Fibroblast of mammary gland (primary cell): Measurements from ENCODE around the gene WNT8B.

Source experiments
- DNase-seq: peaks from one replicate; pipeline ENCODE4 v3.0.0-alpha.2; 2010; ENCODE audit warnings: low read depth
- H3K4me3 ChIP-seq: 2 replicates; pipeline ENCODE4 v1.5.1; 2011; ENCODE audit warnings: low read depth, mild to moderate bottlenecking, low read length, moderate library complexity; ENCODE audit not compliant: control insufficient read depth
- CTCF ChIP-seq: conservative IDR thresholded peaks from 2 replicates; pipeline ENCODE4 v1.5.1; 2011; ENCODE audit warnings: low read depth, low read length, inconsistent platforms; ENCODE audit not compliant: control insufficient read depth, insufficient read depth

WNT8B gene

GRCh38 chr10:100505164-100505563 lies 42.4 kb downstream of the WNT8B start:
- H3K4me3 ChIP-seq: no peak overlapping the region
- DNase-seq: no peak
- TF ChIP-seq CTCF: no peak

- DNase-seq: peak; percentile 93
- no peak overlapping the region for H3K4me3 ChIP-seq
- TF ChIP-seq CTCF: no peak
Measured at GRCh38 chr10:100506596-100507356, 44.0 kb downstream of the WNT8B start.

GRCh38 chr10:100507357-100507732 lies 44.5 kb downstream of the WNT8B start:
- no peak for TF ChIP-seq CTCF
- DNase-seq: no peak
- H3K4me3 ChIP-seq: no peak overlapping the region

- DNase-seq: no peak
- no peak overlapping the region for H3K4me3 ChIP-seq
- TF ChIP-seq CTCF: no peak
Measured at GRCh38 chr10:100508266-100508665, 45.5 kb downstream of the WNT8B start.

GRCh38 chr10:100508691-100509150 lies 45.9 kb downstream of the WNT8B start:
- no peak overlapping the region for H3K4me3 ChIP-seq
- peak; percentile 72 for DNase-seq
- TF ChIP-seq CTCF: peak; percentile 77

- no peak for TF ChIP-seq CTCF
- H3K4me3 ChIP-seq: no peak overlapping the region
- DNase-seq: no peak
Measured at GRCh38 chr10:100509241-100509840, 46.5 kb downstream of the WNT8B start.
